K562 (cell line): ENCODE results near the gene SRSF6. TPM values are rescaled to one million over a fixed set of nuclear protein-coding genes. Genes with fewer than 3 reads are reported as not detected.

Experiments used
- BDP1 ChIP-seq: IDR thresholded peaks from 3 replicates; pipeline ENCODE4 v1.6.1; 2011; ENCODE audit not compliant: insufficient read length, insufficient read depth
- CCNT2 ChIP-seq: IDR thresholded peaks from 2 replicates; pipeline ENCODE4 v1.6.1; 2011; ENCODE audit warnings: borderline replicate concordance, low read depth, mild to moderate bottlenecking, moderate library complexity, mixed read lengths, low read length; ENCODE audit not compliant: insufficient read length; ENCODE audit errors: extremely low read depth
- FIP1L1 ChIP-seq: fragments of 200-400 bp; formaldehyde crosslinking; IDR thresholded peaks from 2 replicates; pipeline ENCODE4 v1.6.1; 2018; ENCODE audit warnings: mild to moderate bottlenecking, low read depth, low read length; ENCODE audit not compliant: poor library complexity, severe bottlenecking
- FOXK1 ChIP-seq: sonication (generic); formaldehyde crosslinking; IDR thresholded peaks from 2 replicates; pipeline ENCODE4 v1.8.0; 2022; ENCODE audit warnings: missing genetic modification reagents, mild to moderate bottlenecking, borderline replicate concordance
- ILF3 ChIP-seq: fragments of 450-650 bp; IDR thresholded peaks from 2 replicates; pipeline ENCODE4 v1.6.1; 2018; ENCODE audit warnings: antibody characterized with exemption, mild to moderate bottlenecking, moderate library complexity, borderline replicate concordance
- NR2C1 ChIP-seq, 2 experiments: fragments of 450-650 bp; IDR thresholded peaks; 2 replicates each; pipeline ENCODE4 v1.6.1; 2017; ENCODE audit warnings: mild to moderate bottlenecking in 2 of 2, antibody characterized with exemption in 1 of 2, inconsistent platforms in 1 of 2, missing compliant biosample characterization in 1 of 2, missing genetic modification characterization in 1 of 2
- RBM22 ChIP-seq: fragments of 200-400 bp; formaldehyde crosslinking; IDR thresholded peaks from 2 replicates; pipeline ENCODE4 v1.6.1; 2018; ENCODE audit warnings: low read length, low read depth; ENCODE audit not compliant: poor library complexity, severe bottlenecking
- RBM25 ChIP-seq: fragments of 200-400 bp; formaldehyde crosslinking; IDR thresholded peaks from 2 replicates; pipeline ENCODE4 v1.6.1; 2018; ENCODE audit warnings: low read length, low read depth, moderate library complexity; ENCODE audit not compliant: severe bottlenecking
- RBM39 ChIP-seq: fragments of 200-400 bp; formaldehyde crosslinking; optimal IDR thresholded peaks from 2 replicates; pipeline ENCODE3; 2018; ENCODE audit warnings: low read depth, low read length
- ZC3H8 ChIP-seq: fragments of 450-650 bp; IDR thresholded peaks from 2 replicates; pipeline ENCODE4 v1.6.1; 2017
- ZNF316 ChIP-seq: fragments of 450-650 bp; IDR thresholded peaks from 2 replicates; pipeline ENCODE4 v1.6.1; 2016
- ZNF445 ChIP-seq: fragments of 250-450 bp; sonication (Bioruptor Pico); IDR thresholded peaks from 2 replicates; pipeline ENCODE4 v1.4.0; 2020; ENCODE audit warnings: low read depth, mild to moderate bottlenecking, moderate library complexity
- ZNF707 ChIP-seq: fragments of 250-450 bp; sonication (Bioruptor Pico); conservative IDR thresholded peaks from 2 replicates; pipeline ENCODE4 v1.8.0; 2022; ENCODE audit warnings: inconsistent platforms, mild to moderate bottlenecking, moderate library complexity
- polyA plus RNA-seq, 8 experiments: library from polyadenylated mRNA; depleted of rRNA in 4 of 8; stranded (reverse) in 5 of 8; unstranded in 3 of 8; fragments of >200 nt; fragmentation: Nextera tagmentation in 2 of 8; fragmentation: Illumina TruSeq in 1 of 8; extraction: Ambion mirVana in 2 of 8; extraction: Trizol in 1 of 8; gene quantifications; 2 replicates each; pipeline versions ENCODE4 v1.2.1 to v1.2.3, GENCODE V29; 2011 to 2014; ENCODE audit warnings: inconsistent platforms in 1 of 8, missing spikeins in 1 of 8
- total RNA-seq, 7 experiments: library from RNA; depleted of rRNA in 6 of 7; stranded (reverse); fragments of >200 nt in 6 of 7; fragmentation: Illumina TruSeq in 2 of 7; extraction: Trizol in 2 of 7; gene quantifications; 2 replicates each; pipeline versions ENCODE4 v1.2.1 to v1.2.3, GENCODE V29; 2011 to 2021; ENCODE audit warnings: low replicate concordance in 1 of 7
- TF ChIP-seq, protein P1 (sequence below): fragments of 250-450 bp; sonication (Bioruptor Pico); IDR thresholded peaks from 2 replicates; pipeline ENCODE4 v1.9.0; 2021; ENCODE audit warnings: mild to moderate bottlenecking, inconsistent platforms
- TF ChIP-seq, protein P2 (sequence below): sonication (generic); formaldehyde crosslinking; IDR thresholded peaks from 2 replicates; pipeline ENCODE4 v1.8.1; 2023; ENCODE audit warnings: mild to moderate bottlenecking, missing genetic modification reagents
- TF ChIP-seq, protein P3 (sequence below): IDR thresholded peaks from 3 replicates; pipeline ENCODE4 v1.6.1; 2011; ENCODE audit warnings: borderline replicate concordance, mild to moderate bottlenecking; ENCODE audit not compliant: insufficient read length, insufficient read depth
- TF ChIP-seq, protein P4 (sequence below): fragments of 250-450 bp; sonication (Bioruptor Pico); IDR thresholded peaks from 2 replicates; pipeline ENCODE4 v1.5.0; 2021; ENCODE audit warnings: mild to moderate bottlenecking, borderline replicate concordance

SRSF6 gene
- total and polyA plus RNA-seq, 9 of the 15 experiments (the other 6 are each of a cell fraction or from before 2014, with no cell fraction given): 52.4 to 165 (median 117) TPM

DNA sequence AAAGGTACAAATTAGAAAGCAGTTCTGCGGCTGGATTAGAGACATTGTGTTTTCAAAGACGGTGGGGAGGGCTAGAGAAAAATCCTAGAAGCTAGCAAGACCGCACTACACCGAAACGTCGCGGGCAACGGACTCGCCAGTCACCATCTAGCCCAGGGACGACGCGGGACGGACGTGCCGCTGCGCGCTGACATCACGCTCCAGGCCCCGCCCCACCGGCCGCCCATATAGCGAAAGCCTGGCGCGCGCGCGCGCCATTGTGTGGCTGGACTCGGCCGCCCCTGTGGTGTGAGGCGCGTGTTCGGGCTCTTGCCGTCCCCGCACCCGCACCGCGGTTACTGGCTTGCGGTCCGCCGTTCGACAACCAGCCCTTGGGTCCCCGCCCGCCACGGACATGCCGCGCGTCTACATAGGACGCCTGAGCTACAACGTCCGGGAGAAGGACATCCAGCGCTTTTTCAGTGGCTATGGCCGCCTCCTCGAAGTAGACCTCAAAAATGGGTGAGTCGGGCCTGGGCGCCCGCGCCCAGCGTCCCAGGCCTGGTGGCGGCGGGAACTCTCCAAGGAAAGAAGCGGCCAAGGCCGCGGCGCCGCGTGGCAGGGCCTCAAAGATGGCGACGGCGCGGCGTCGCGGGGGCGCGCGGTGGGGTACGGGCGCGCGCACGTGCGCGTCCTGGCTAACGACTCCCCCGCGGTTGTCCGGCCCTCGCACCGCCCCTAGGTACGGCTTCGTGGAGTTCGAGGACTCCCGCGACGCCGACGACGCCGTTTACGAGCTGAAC is at the start of gene SRSF6 (continued):
- TF ChIP-seq, protein P1, sequence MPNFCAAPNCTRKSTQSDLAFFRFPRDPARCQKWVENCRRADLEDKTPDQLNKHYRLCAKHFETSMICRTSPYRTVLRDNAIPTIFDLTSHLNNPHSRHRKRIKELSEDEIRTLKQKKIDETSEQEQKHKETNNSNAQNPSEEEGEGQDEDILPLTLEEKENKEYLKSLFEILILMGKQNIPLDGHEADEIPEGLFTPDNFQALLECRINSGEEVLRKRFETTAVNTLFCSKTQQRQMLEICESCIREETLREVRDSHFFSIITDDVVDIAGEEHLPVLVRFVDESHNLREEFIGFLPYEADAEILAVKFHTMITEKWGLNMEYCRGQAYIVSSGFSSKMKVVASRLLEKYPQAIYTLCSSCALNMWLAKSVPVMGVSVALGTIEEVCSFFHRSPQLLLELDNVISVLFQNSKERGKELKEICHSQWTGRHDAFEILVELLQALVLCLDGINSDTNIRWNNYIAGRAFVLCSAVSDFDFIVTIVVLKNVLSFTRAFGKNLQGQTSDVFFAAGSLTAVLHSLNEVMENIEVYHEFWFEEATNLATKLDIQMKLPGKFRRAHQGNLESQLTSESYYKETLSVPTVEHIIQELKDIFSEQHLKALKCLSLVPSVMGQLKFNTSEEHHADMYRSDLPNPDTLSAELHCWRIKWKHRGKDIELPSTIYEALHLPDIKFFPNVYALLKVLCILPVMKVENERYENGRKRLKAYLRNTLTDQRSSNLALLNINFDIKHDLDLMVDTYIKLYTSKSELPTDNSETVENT (CRISPR knock-in tag): peak; percentile 82; the same call in 1 of the 2 replicates
- TF ChIP-seq FOXK1 (CRISPR knock-in tag) (peak; percentile 94), BDP1 (no peak), RBM39 (no peak), ZNF445 (no peak), ZC3H8 (no peak), ILF3 (peak; percentile 22; the same call in 1 of the 2 replicates), FIP1L1 (peak; percentile 98), ZNF316 (peak; percentile 63; the same call in 1 of the 2 replicates), NR2C1 (IDR thresholded peaks at IDR 0.05) (no peak; the same call in 1 of the 2 replicates), NR2C1 (tag; IDR thresholded peaks at IDR 0.05) (0 out of 2 replicates have a peak, but pooled peaks have one; percentile 13), CCNT2 (peak; percentile 65), RBM25 (peak; percentile 25), RBM22 (peak; percentile 97), ZNF707 (CRISPR knock-in tag) (peak; percentile 46; the same call in 1 of the 2 replicates)
- TF ChIP-seq, protein P2, sequence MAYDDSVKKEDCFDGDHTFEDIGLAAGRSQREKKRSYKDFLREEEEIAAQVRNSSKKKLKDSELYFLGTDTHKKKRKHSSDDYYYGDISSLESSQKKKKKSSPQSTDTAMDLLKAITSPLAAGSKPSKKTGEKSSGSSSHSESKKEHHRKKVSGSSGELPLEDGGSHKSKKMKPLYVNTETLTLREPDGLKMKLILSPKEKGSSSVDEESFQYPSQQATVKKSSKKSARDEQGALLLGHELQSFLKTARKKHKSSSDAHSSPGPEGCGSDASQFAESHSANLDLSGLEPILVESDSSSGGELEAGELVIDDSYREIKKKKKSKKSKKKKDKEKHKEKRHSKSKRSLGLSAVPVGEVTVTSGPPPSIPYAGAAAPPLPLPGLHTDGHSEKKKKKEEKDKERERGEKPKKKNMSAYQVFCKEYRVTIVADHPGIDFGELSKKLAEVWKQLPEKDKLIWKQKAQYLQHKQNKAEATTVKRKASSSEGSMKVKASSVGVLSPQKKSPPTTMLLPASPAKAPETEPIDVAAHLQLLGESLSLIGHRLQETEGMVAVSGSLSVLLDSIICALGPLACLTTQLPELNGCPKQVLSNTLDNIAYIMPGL: peak; percentile 86; the same call in 1 of the 2 replicates
- TF ChIP-seq, protein P3, sequence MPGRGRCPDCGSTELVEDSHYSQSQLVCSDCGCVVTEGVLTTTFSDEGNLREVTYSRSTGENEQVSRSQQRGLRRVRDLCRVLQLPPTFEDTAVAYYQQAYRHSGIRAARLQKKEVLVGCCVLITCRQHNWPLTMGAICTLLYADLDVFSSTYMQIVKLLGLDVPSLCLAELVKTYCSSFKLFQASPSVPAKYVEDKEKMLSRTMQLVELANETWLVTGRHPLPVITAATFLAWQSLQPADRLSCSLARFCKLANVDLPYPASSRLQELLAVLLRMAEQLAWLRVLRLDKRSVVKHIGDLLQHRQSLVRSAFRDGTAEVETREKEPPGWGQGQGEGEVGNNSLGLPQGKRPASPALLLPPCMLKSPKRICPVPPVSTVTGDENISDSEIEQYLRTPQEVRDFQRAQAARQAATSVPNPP: no peak
- TF ChIP-seq, protein P4, sequence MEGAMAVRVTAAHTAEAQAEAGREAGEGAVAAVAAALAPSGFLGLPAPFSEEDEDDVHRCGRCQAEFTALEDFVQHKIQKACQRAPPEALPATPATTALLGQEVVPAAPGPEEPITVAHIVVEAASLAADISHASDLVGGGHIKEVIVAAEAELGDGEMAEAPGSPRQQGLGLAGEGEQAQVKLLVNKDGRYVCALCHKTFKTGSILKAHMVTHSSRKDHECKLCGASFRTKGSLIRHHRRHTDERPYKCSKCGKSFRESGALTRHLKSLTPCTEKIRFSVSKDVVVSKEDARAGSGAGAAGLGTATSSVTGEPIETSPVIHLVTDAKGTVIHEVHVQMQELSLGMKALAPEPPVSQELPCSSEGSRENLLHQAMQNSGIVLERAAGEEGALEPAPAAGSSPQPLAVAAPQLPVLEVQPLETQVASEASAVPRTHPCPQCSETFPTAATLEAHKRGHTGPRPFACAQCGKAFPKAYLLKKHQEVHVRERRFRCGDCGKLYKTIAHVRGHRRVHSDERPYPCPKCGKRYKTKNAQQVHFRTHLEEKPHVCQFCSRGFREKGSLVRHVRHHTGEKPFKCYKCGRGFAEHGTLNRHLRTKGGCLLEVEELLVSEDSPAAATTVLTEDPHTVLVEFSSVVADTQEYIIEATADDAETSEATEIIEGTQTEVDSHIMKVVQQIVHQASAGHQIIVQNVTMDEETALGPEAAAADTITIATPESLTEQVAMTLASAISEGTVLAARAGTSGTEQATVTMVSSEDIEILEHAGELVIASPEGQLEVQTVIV (CRISPR knock-in tag): no peak
